HCT116 (cell line): ENCODE data around the gene SUV39H1. TPM values are rescaled to one million over a fixed set of nuclear protein-coding genes. Genes with fewer than 3 reads are reported as not detected.

ENCODE experiments used
- ATAC-seq: fragments of 200-7000 bp; cut with Tn5 transposase; 2 replicates; pipeline ENCODE4 v1.9.1; 2020; ENCODE audit warnings: mild to moderate bottlenecking, moderate library complexity
- BruUV-seq: library from RNA; stranded (reverse); fragments of 400-500 nt; replicated peaks from 2 replicates; lab custom pipeline; 2021; lab: Mats Ljungman, UMichigan
- CTCF ChIA-PET: fragments of 300-600 bp; sonication (Branson Sonifier 250); formaldehyde crosslinking; loops from one replicate; lab custom pipeline; 2021; ENCODE audit warnings: antibody characterized with exemption; lab: Charles Lee
- POLR2A ChIA-PET: fragments of 300-600, 350-600 bp; sonication (Branson Sonifier 250); formaldehyde crosslinking; loops from one replicate; lab custom pipeline; 2021; ENCODE audit warnings: antibody characterized with exemption; lab: Charles Lee
- RAD21 ChIA-PET, 2 experiments: fragments of 300-600 bp; sonication (Branson Sonifier 250); formaldehyde crosslinking; loops; one replicate each; lab custom pipeline; 2023; ENCODE audit warnings: low total read pairs in 2 of 2; ENCODE audit not compliant: uncharacterized antibody in 2 of 2, unreplicated experiment in 2 of 2, low non-redundant PET in 1 of 2; lab: Charles Lee
- DNase-seq: peaks from one replicate; pipeline ENCODE4 v3.0.0-alpha.2; 2010; ENCODE audit warnings: low read depth, low spot score
- H2AFZ ChIP-seq: fragments of 200-600 bp; shearing (Covaris generic), sonication (generic); 2 replicates; pipeline ENCODE4 v1.6.1; 2017; ENCODE audit warnings: low read depth, mixed run types, mixed read lengths, antibody characterized with exemption, low read length; ENCODE audit not compliant: poor library complexity, severe bottlenecking
- H3K27ac ChIP-seq: 2 replicates; pipeline ENCODE4 v1.5.1; 2012; ENCODE audit warnings: low read depth, low read length
- H3K27me3 ChIP-seq: fragments of 200-600 bp; sonication (generic); 2 replicates; pipeline ENCODE4 v1.6.1; 2016; ENCODE audit warnings: mixed run types, low read length, mixed read lengths; ENCODE audit not compliant: insufficient read depth
- H3K36me3 ChIP-seq, 2 experiments: fragments of 200-500 bp in 1 of 2; fragments of 200-600 bp in 1 of 2; sonication (Bioruptor generic) in 1 of 2; sonication (generic) in 1 of 2; 2 replicates each; pipeline versions ENCODE4 v1.5.1 to v1.6.1; 2014 to 2016; ENCODE audit warnings: low read length in 2 of 2, inconsistent platforms in 1 of 2, mixed read lengths in 1 of 2, mixed run types in 1 of 2; ENCODE audit not compliant: insufficient read depth in 2 of 2, control insufficient read depth in 1 of 2
- H3K4me1 ChIP-seq, 2 experiments: fragments of 200-600 bp in 1 of 2; sonication (generic) in 1 of 2; 2 replicates each; pipeline versions ENCODE4 v1.5.1 to v1.6.1; 2012 to 2017; ENCODE audit warnings: low read length in 2 of 2, inconsistent platforms in 1 of 2, mild to moderate bottlenecking in 1 of 2, mixed read lengths in 1 of 2, mixed run types in 1 of 2, moderate library complexity in 1 of 2; ENCODE audit not compliant: insufficient read depth in 2 of 2, control insufficient read depth in 1 of 2
- H3K4me2 ChIP-seq: fragments of 200-600 bp; sonication (generic); 2 replicates; pipeline ENCODE4 v1.6.1; 2017; ENCODE audit warnings: mixed run types, low read length, mixed read lengths
- H3K4me3 ChIP-seq, 2 experiments: fragments of 200-600 bp in 1 of 2; sonication (generic) in 1 of 2; replicated peaks in 1 of 2; 2 replicates each; pipeline ENCODE4 v1.5.1; 2011 to 2016; ENCODE audit warnings: low read length in 2 of 2, control low read depth in 1 of 2, low read depth in 1 of 2, mild to moderate bottlenecking in 1 of 2, mixed read lengths in 1 of 2, mixed run types in 1 of 2
- H3K79me2 ChIP-seq: fragments of 200-600 bp; sonication (generic); 2 replicates; pipeline ENCODE4 v1.6.1; 2017; ENCODE audit warnings: mild to moderate bottlenecking, mixed run types, low read length, moderate library complexity, mixed read lengths; ENCODE audit not compliant: insufficient read depth
- H3K9ac ChIP-seq: fragments of 200-600 bp; sonication (generic); 2 replicates; pipeline ENCODE4 v1.6.1; 2016; ENCODE audit warnings: low read length, mixed read lengths
- H3K9me2 ChIP-seq: fragments of 200-600 bp; sonication (generic), shearing (Covaris generic); 2 replicates; pipeline ENCODE4 v1.6.1; 2017; ENCODE audit warnings: mixed run types, mild to moderate bottlenecking, moderate library complexity; ENCODE audit not compliant: insufficient read depth
- H3K9me3 ChIP-seq, 2 experiments: fragments of 200-500 bp in 1 of 2; fragments of 200-600 bp in 1 of 2; sonication (Bioruptor generic) in 1 of 2; sonication (generic) in 1 of 2; 2 replicates each; pipeline ENCODE4 v1.6.1; 2014 to 2017; ENCODE audit warnings: low read length in 2 of 2, mixed read lengths in 2 of 2, inconsistent platforms in 1 of 2, low read depth in 1 of 2, mild to moderate bottlenecking in 1 of 2, mixed run types in 1 of 2, moderate library complexity in 1 of 2; ENCODE audit not compliant: control insufficient read depth in 1 of 2, insufficient read depth in 1 of 2
- H4K20me1 ChIP-seq: fragments of 200-600 bp; sonication (generic), shearing (Covaris generic); 2 replicates; pipeline ENCODE4 v1.6.1; 2017; ENCODE audit warnings: mixed run types, mild to moderate bottlenecking, moderate library complexity; ENCODE audit not compliant: insufficient read depth
- ATF3 ChIP-seq: IDR thresholded peaks from 2 replicates; pipeline ENCODE4 v1.6.1; 2012
- CBX3 ChIP-seq: IDR thresholded peaks from 2 replicates; pipeline ENCODE4 v1.6.1; 2012; ENCODE audit warnings: low read depth
- CEBPB ChIP-seq: IDR thresholded peaks from 2 replicates; pipeline ENCODE4 v1.6.1; 2012; ENCODE audit warnings: low read depth
- EGR1 ChIP-seq: IDR thresholded peaks from 2 replicates; pipeline ENCODE4 v1.6.1; 2012; ENCODE audit warnings: low read depth
- ELF1 ChIP-seq: IDR thresholded peaks from 2 replicates; pipeline ENCODE4 v1.6.1; 2012; ENCODE audit warnings: low read depth, borderline replicate concordance
- EZH2 ChIP-seq: fragments of 200-600 bp; sonication (generic); IDR thresholded peaks from 2 replicates; pipeline ENCODE4 v1.6.1; 2017; ENCODE audit warnings: antibody characterized with exemption, mixed run types
- EZH2phosphoT487 ChIP-seq: fragments of 200-600 bp; IDR thresholded peaks from 2 replicates; pipeline ENCODE4 v1.6.1; 2018; ENCODE audit warnings: antibody characterized with exemption, borderline replicate concordance
- FOSL1 ChIP-seq: IDR thresholded peaks from 2 replicates; pipeline ENCODE4 v1.6.1; 2012; ENCODE audit warnings: low read depth
- JUND ChIP-seq: IDR thresholded peaks from 2 replicates; pipeline ENCODE4 v1.6.1; 2012
- POLR2A ChIP-seq: IDR thresholded peaks from 2 replicates; pipeline ENCODE4 v1.7.0; 2011; ENCODE audit warnings: borderline replicate concordance; ENCODE audit not compliant: insufficient read depth, insufficient read length; ENCODE audit errors: extremely low read depth
- SIN3A ChIP-seq: IDR thresholded peaks from 2 replicates; pipeline ENCODE4 v1.6.1; 2012; ENCODE audit warnings: low read depth
- SP1 ChIP-seq: IDR thresholded peaks from 2 replicates; pipeline ENCODE4 v1.6.1; 2012; ENCODE audit warnings: low read depth
- SRF ChIP-seq: IDR thresholded peaks from 2 replicates; pipeline ENCODE4 v1.6.1; 2012; ENCODE audit warnings: low read depth
- TCF7L2 ChIP-seq: IDR thresholded peaks from 2 replicates; pipeline ENCODE4 v1.7.0; 2011; ENCODE audit warnings: borderline replicate concordance, inconsistent platforms; ENCODE audit not compliant: insufficient read depth, insufficient read length; ENCODE audit errors: extremely low read depth
- YY1 ChIP-seq: IDR thresholded peaks from 2 replicates; pipeline ENCODE4 v1.6.1; 2011; ENCODE audit warnings: low read length, low read depth, moderate library complexity, mild to moderate bottlenecking; ENCODE audit not compliant: insufficient replicate concordance; ENCODE audit errors: extremely low read depth
- ZBTB33 ChIP-seq: IDR thresholded peaks from 2 replicates; pipeline ENCODE4 v1.6.1; 2011; ENCODE audit warnings: mild to moderate bottlenecking, low read length, moderate library complexity; ENCODE audit not compliant: insufficient replicate concordance; ENCODE audit errors: extremely low read depth
- ZNF274 ChIP-seq: fragments of 200-500 bp; sonication (Bioruptor generic); IDR thresholded peaks from 2 replicates; pipeline ENCODE4 v1.6.1; 2014; ENCODE audit warnings: mild to moderate bottlenecking, low read depth, low read length, inconsistent platforms
- intact Hi-C: fragments of 100-400 bp; cut with micrococcal nuclease; formaldehyde crosslinking; loops from 2 replicates; pipeline ENCODE4 v1.10.0; 2022
- total RNA-seq: library from RNA; stranded (reverse); gene quantifications from one replicate; pipeline ENCODE4 v1.2.1, GENCODE V29; 2021; ENCODE audit not compliant: unreplicated experiment

The SUV39H1 gene
- total RNA-seq, 1 experiment from 2014 or later, result 16.3 TPM

- H3K4me3 ChIP-seq, result no peak overlapping the region
- POLR2A ChIA-PET, result no interaction called here
- H3K9ac ChIP-seq, result no peak overlapping the region
- peaks cover 48% of the 10 kb centered on the region for H3K79me2 ChIP-seq
- intact Hi-C loops, result no loop called here
- H3K9me3 ChIP-seq, result no peaks in the 10 kb centered on the region
- ATAC-seq (no peak), DNase-seq (no peak)
- RAD21 ChIA-PET, result no interaction called here
- CTCF ChIA-PET, result no interaction called here
- no peaks in the 10 kb centered on the region for H3K27me3 ChIP-seq
- 0 out of 2 replicates have a peak, but pooled peaks cover 4% of the 10 kb centered on the region for H4K20me1 ChIP-seq
- H2AFZ ChIP-seq, result no peak overlapping the region
- H3K4me1 ChIP-seq, result peaks cover 0 to 16% of the 10 kb centered on the region in 2 experiments; a peak in 3 of 4 replicates
- BruUV-seq, result no TSS peak
- TF ChIP-seq CBX3, result no peak
- TF ChIP-seq TCF7L2, result no peak
- no peak for TF ChIP-seq ZNF274
- TF ChIP-seq EZH2, result no peak
- no peak for TF ChIP-seq EZH2phosphoT487
- TF ChIP-seq SRF, result no peak
- TF ChIP-seq ELF1, result no peak
- no peak for TF ChIP-seq SP1
- no peak for TF ChIP-seq ATF3
- TF ChIP-seq JUND, result no peak
- no peak for TF ChIP-seq EGR1
- TF ChIP-seq YY1, result no peak
- TF ChIP-seq CEBPB, result no peak
- TF ChIP-seq FOSL1, result no peak
- TF ChIP-seq SIN3A, result no peak
- no peak for TF ChIP-seq POLR2A
- TF ChIP-seq ZBTB33, result no peak
- peaks cover 5 to 9% of the 10 kb centered on the region in 2 experiments; a peak in 3 of 4 replicates for H3K36me3 ChIP-seq
- H3K4me2 ChIP-seq, result no peak overlapping the region
- no peak overlapping the region for H3K27ac ChIP-seq
- no peaks in the 10 kb centered on the region for H3K9me2 ChIP-seq
Observed at GRCh38 chrX:48702716-48703115, 6.2 kb downstream of the SUV39H1 start.
